Spleen (tissue), 11 donors: Measurements from ENCODE around the gene KCNG2. TPM values are rescaled to one million over a fixed set of nuclear protein-coding genes. Genes with fewer than 3 reads are reported as not detected.

ENCODE experiments used
- DNase-seq: peaks from one replicate; pipeline ENCODE4 v3.0.0-alpha.2; 2020
- H3K27ac ChIP-seq, 8 donors: fragments of 200-600 bp; sonication (generic) in 7 of 8; 1 replicate in 4 of 8; 2 replicates in 4 of 8; pipeline versions ENCODE4 v1.5.0 to v1.8.0; 2016 to 2021; ENCODE audit warnings: inconsistent platforms in 4 of 8, mild to moderate bottlenecking in 4 of 8, moderate library complexity in 1 of 8
- H3K27me3 ChIP-seq, 7 donors: fragments of 200-600 bp; sonication (generic) in 6 of 7; replicated peaks in 1 of 7; 1 replicate in 4 of 7; 2 replicates in 3 of 7; pipeline versions ENCODE4 v1.5.0 to v1.8.0; 2016 to 2021; ENCODE audit warnings: inconsistent platforms in 3 of 7, mild to moderate bottlenecking in 1 of 7
- H3K36me3 ChIP-seq, 6 donors: fragments of 200-600 bp; sonication (generic) in 5 of 6; 1 replicate in 4 of 6; 2 replicates in 2 of 6; pipeline versions ENCODE4 v1.5.0 to v1.8.0; 2016 to 2021; ENCODE audit warnings: inconsistent platforms in 2 of 6
- H3K4me1 ChIP-seq, 6 donors: fragments of 200-600 bp; sonication (generic) in 5 of 6; 1 replicate in 3 of 6; 2 replicates in 3 of 6; pipeline versions ENCODE4 v1.5.0 to v1.8.0; 2016 to 2021; ENCODE audit warnings: inconsistent platforms in 3 of 6
- H3K4me3 ChIP-seq, 8 donors: fragments of 200-600 bp; sonication (generic) in 7 of 8; 1 replicate in 4 of 8; 2 replicates in 4 of 8; pipeline versions ENCODE4 v1.5.0 to v1.8.0; 2016 to 2021; ENCODE audit warnings: inconsistent platforms in 4 of 8, mild to moderate bottlenecking in 4 of 8, moderate library complexity in 2 of 8
- H3K9me3 ChIP-seq, 8 donors: fragments of 200-600 bp; sonication (generic) in 7 of 8; 1 replicate in 4 of 8; 2 replicates in 4 of 8; pipeline versions ENCODE4 v1.5.0 to v1.8.0; 2016 to 2021; ENCODE audit warnings: inconsistent platforms in 4 of 8
- POLR2A ChIP-seq, 3 donors: fragments of 450-650 bp; IDR thresholded peaks; one replicate each; pipeline ENCODE4 v1.5.1; 2017; ENCODE audit warnings: antibody characterized with exemption in 3 of 3, mild to moderate bottlenecking in 1 of 3
- POLR2AphosphoS5 ChIP-seq, 3 donors: sonication (generic); formaldehyde crosslinking; IDR thresholded peaks; one replicate each; pipeline ENCODE4 v1.5.1; 2017; ENCODE audit warnings: antibody characterized with exemption in 3 of 3
- WGBS, 5 donors: extraction: QIAGEN DNeasy Blood & Tissue Kit in 3 of 5; methylation state at CpG; one replicate each; pipeline versions ENCODE4 v1.1.5 to v1.1.7; 2013 to 2018; 5-methylcytosine and 5-hydroxymethylcytosine counted together
- intact Hi-C: fragments of 100-400 bp; cut with DNase I; formaldehyde crosslinking; loops from one replicate; pipeline ENCODE4 v1.15.0; 2023; ENCODE audit warnings: low total_unique reads
- polyA plus RNA-seq, 3 donors: library from polyadenylated mRNA; stranded (reverse); fragments of 200-250 nt; gene quantifications; one replicate each; pipeline ENCODE4 v1.2.1, GENCODE V29; 2013
- total RNA-seq, 7 donors: library from RNA; depleted of rRNA in 3 of 7; stranded (reverse); fragments of >200 nt in 3 of 7; fragmentation: NEBNext Ultra II Directional in 4 of 7; extraction: Animal tissue kit (Norgen Biotek cat#: 25700) in 4 of 7; gene quantifications; one replicate each; pipeline versions ENCODE4 v1.1.0 to v1.2.1, GENCODE V29; 2016 to 2021
- TF ChIP-seq, protein P1 (sequence below), 11 experiments: fragments of 200-600 bp in 7 of 11; fragments of 450-650 bp in 4 of 11; sonication (generic) in 4 of 11; IDR thresholded peaks in 8 of 11; conservative IDR thresholded peaks in 3 of 11; 1 replicate in 7 of 11; 2 replicates in 4 of 11; pipeline versions ENCODE4 v1.4.0 to v1.8.0; 2016 to 2021; ENCODE audit warnings: antibody characterized with exemption in 11 of 11, inconsistent platforms in 4 of 11, mild to moderate bottlenecking in 1 of 11
- donor health status: healthy with polysubstance abuse.
- donor health status: DM: no; HTN: no; CAD: no; lungs with moderate emphysema.
- donor health status: DM: no; HTN: no; CAD: no.
- donor health status: Bipolar disorder and iron deficiency.
- donor health status: healthy.
- donor health status: DM: no; HTN: no; CAD: no.
- donor health status: DM: yes; HTN: yes; CAD: no.

The KCNG2 gene
- total and polyA plus RNA-seq, 10 donors, result 0.15 to 3.2 (median 0.38) TPM; not detected in 1

DNA sequence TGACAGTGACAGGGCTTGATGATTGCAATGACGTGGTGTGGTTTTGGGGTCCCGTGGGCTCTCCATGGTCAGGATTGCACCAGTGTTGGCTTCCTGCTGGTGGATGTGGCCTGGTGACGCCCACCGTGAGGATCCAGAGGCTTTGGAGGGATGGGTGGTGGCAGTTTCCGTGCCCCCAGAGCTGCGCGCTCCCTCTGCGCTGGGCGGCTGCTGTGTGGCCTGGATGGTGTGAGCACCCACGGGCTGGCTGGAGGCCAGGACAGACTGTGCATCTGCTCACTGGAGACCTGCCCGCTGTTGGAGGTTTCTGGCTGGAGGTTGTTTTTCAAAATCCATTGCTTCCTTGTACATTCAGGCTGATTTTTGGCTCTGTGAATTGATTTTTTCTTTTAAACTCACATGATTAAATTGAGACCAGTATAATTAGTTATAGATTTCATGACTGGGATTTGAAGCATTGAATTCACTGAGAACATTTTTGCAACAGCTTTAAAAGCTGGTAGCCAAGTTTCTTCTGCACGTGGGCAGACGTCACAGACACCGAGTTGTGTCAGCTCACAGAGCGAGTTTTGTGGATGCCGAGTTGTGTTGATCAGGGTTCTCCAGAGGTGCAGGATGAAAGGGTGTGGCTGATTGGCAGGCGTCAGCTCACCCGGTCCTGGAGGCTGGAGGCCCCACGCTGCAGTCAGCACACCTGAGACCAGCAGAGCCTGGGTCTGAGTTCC is 72.7 kb downstream of the KCNG2 start:
- H3K36me3 ChIP-seq, result no peaks in the 10 kb centered on the region
- no peak overlapping the region for H3K4me3 ChIP-seq
- intact Hi-C loops, result no loop called here
- WGBS, 5 donors, result 60 to 82% (median 79%) methylated on average over 19 of the region's 19 CpGs
- TF ChIP-seq POLR2A (IDR thresholded peaks at IDR 0.05), result no peak
- TF ChIP-seq, protein P1, sequence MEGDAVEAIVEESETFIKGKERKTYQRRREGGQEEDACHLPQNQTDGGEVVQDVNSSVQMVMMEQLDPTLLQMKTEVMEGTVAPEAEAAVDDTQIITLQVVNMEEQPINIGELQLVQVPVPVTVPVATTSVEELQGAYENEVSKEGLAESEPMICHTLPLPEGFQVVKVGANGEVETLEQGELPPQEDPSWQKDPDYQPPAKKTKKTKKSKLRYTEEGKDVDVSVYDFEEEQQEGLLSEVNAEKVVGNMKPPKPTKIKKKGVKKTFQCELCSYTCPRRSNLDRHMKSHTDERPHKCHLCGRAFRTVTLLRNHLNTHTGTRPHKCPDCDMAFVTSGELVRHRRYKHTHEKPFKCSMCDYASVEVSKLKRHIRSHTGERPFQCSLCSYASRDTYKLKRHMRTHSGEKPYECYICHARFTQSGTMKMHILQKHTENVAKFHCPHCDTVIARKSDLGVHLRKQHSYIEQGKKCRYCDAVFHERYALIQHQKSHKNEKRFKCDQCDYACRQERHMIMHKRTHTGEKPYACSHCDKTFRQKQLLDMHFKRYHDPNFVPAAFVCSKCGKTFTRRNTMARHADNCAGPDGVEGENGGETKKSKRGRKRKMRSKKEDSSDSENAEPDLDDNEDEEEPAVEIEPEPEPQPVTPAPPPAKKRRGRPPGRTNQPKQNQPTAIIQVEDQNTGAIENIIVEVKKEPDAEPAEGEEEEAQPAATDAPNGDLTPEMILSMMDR (IDR thresholded peaks at IDR 0.05 in 8 of 11, conservative IDR thresholded peaks at IDR 0.05 in 3 of 11), result no peak
- no peaks in the 10 kb centered on the region for H3K9me3 ChIP-seq
- peaks cover 0 to 30% (median 0%) of the 10 kb centered on the region in 7 donors for H3K27me3 ChIP-seq
- no peak overlapping the region for H3K27ac ChIP-seq
- H3K4me1 ChIP-seq, result peaks cover 0 to 6% (median 0%) of the 10 kb centered on the region in 6 donors
- peak; percentile 53 for DNase-seq

DNA sequence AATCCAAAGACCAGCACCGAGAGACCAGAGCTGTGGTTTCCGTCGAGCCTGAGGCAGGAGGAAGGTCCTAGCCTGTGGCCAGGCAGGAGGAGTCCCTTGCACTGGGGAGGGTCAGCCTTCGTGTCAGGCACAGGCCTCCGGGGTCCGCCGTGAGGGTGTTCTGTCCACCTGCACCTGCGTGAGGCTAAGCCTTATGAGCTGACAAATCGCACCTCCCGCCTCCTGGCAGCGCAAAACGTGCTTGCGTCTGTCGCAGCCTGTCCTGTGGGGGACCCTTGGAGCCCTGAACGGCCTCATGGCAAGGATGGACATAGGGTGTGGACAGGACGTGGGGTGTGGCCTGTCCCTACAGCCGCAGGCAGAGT is 73.3 kb downstream of the KCNG2 start:
- Histone ChIP-seq H3K27me3 (peaks cover 0 to 36% (median 0%) of the 10 kb centered on the region in 7 donors), H3K36me3 (no peaks in the 10 kb centered on the region), H3K9me3 (no peaks in the 10 kb centered on the region), H3K4me3 (no peak overlapping the region), H3K27ac (no peak overlapping the region), H3K4me1 (peaks cover 0 to 6% (median 0%) of the 10 kb centered on the region in 6 donors)
- peak; percentile 61 for DNase-seq
- WGBS, 5 donors, result 61 to 90% (median 88%) methylated on average over 3 to 17 of the region's 17 CpGs; no CpG with 5 or more reads in 1 of the 5 donors
- TF ChIP-seq POLR2A (IDR thresholded peaks at IDR 0.05) (no peak), POLR2AphosphoS5 (IDR thresholded peaks at IDR 0.05) (no peak)
- TF ChIP-seq, protein P1 (IDR thresholded peaks at IDR 0.05 in 8 of 11, conservative IDR thresholded peaks at IDR 0.05 in 3 of 11), result no peak
- intact Hi-C loops, result no loop called here

DNA sequence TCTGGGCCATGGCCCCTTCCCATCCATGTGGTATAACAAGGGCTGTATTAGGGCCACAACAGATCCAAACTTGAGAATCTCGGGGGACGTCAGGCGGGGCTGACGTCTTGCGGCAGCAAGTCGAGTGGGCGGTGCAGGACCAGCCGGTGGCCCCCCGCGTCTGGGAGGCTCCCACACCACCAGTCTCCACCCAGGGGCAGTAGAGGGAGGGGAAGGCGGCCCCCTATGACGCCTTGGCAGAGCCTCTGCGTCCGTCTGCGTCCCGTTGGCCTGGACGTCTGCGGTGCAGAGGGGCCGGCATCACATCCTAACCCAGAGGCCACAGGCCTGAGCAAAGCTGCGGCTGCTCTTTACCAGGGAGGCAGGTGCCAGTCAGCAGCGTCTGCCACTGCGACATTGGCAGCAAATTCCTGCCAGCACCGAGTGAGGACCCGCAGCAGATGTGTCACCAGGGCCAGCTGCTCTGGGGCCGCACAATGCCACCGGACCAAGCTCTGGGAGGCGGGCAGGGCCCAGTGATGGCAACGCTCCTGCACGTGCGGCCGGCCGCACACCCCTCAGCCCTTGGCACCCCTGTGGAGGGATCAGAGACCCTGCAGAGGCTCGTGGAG is 73.8 kb downstream of the KCNG2 start:
- Histone ChIP-seq H3K27me3 (peaks cover 0 to 41% (median 0%) of the 10 kb centered on the region in 7 donors), H3K36me3 (no peaks in the 10 kb centered on the region), H3K27ac (no peak overlapping the region), H3K9me3 (no peaks in the 10 kb centered on the region), H3K4me3 (no peak overlapping the region), H3K4me1 (peaks cover 0 to 6% (median 0%) of the 10 kb centered on the region in 6 donors)
- TF ChIP-seq POLR2AphosphoS5 (IDR thresholded peaks at IDR 0.05) (no peak), POLR2A (IDR thresholded peaks at IDR 0.05) (no peak)
- TF ChIP-seq, protein P1 (IDR thresholded peaks at IDR 0.05 in 8 of 11, conservative IDR thresholded peaks at IDR 0.05 in 3 of 11), result no peak
- intact Hi-C loops, result no loop called here
- 82 to 91% (median 85%) methylated on average over 6 to 33 of the region's 33 CpGs for WGBS, 5 donors
- DNase-seq, result peak; percentile 63
